ENCODE results near the gene CACNB2.
"Not testable (repeated sequence)": the region's sequence is repeated elsewhere in the genome, so short reads cannot be mapped to it uniquely, and the experiment has no call there.

Gene CACNB2

DNA sequence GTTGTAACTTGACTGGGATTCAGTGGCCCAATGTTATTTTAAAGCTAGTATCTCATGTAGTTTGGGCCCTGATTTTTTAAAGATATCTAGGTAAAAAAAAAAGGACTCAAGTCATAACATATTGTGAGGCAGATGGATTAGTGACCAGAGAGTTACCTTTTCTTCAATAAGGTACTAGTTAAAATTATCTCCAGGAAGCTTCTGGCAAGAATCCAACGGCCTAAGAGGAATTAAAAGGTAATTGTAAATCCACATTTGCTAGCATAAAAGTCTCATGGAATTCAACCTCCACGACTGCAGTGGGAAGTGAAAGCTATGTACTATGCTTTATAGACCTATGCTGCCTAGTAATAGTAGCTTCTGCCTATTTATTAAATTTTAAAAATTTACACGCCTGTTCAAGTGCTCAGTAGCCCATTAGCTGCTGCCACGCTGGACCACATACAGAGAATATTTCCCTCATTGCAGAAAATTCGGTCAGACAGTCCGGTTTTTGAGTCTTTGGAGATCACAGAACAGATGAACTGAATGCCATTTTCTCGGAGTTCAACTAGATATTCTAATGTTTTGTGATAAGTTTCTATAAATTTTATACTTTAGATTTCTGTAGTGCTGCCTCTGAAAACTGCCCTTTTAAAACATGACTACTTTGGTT lies 392.8 kb downstream of the CACNB2 start:
- no peak for DNase-seq

DNA sequence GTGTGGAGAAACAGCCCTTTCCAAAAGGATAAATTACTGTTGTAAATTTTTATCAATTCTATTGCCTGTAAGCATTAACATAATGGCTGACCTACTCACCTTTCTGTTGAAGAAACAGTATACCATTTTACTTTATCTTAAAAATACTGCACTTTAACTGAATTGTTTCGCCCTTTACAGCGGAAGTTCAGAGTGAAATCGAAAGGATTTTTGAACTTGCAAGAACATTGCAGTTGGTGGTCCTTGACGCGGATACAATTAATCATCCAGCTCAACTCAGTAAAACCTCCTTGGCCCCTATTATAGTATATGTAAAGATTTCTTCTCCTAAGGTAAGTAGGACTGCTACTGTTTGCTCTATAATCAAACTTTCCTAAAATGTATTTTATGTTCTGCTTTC lies 393.7 kb downstream of the CACNB2 start:
- DNase-seq = no peak

DNA sequence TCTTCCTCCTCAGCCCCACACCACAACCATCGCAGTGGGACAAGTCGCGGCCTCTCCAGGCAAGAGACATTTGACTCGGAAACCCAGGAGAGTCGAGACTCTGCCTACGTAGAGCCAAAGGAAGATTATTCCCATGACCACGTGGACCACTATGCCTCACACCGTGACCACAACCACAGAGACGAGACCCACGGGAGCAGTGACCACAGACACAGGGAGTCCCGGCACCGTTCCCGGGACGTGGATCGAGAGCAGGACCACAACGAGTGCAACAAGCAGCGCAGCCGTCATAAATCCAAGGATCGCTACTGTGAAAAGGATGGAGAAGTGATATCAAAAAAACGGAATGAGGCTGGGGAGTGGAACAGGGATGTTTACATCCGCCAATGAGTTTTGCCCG lies 399.1 kb downstream of the CACNB2 start:
- DNase-seq = no peak

DNA sequence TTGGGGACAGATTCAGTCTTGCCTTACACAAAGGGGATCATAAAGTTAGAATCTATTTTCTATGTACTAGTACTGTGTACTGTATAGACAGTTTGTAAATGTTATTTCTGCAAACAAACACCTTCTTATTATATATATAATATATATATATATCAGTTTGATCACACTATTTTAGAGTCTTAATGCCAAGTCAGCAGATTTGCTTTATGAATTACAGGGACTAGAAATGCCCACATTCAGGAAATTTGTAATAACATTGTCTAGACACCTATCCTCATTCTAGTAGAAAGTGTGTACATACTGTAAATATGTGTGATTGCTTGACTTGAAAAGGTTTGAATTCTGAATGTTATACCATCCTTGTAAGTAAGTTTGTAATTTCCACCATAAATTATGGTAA lies 400.0 kb downstream of the CACNB2 start:
- no peak for DNase-seq

DNA sequence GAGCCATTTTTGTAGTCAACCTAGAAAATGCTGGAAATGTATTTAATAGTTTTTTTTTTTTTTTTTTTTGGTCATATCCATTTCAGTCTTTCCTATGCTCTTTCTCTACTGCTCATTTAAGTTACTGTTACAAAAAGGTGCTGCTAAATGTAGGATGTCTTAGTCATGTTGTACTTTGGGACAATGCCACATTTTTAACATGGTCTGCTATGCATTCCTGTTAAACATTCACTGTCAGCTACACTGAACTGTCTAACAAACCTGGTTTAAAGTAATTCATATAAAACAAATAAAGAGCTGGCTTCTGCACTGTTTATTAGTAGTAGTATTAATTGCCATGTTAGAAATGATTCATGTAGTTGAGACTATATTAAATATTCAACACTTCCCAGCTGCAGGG lies 402.6 kb downstream of the CACNB2 start:
- no peak for DNase-seq

DNA sequence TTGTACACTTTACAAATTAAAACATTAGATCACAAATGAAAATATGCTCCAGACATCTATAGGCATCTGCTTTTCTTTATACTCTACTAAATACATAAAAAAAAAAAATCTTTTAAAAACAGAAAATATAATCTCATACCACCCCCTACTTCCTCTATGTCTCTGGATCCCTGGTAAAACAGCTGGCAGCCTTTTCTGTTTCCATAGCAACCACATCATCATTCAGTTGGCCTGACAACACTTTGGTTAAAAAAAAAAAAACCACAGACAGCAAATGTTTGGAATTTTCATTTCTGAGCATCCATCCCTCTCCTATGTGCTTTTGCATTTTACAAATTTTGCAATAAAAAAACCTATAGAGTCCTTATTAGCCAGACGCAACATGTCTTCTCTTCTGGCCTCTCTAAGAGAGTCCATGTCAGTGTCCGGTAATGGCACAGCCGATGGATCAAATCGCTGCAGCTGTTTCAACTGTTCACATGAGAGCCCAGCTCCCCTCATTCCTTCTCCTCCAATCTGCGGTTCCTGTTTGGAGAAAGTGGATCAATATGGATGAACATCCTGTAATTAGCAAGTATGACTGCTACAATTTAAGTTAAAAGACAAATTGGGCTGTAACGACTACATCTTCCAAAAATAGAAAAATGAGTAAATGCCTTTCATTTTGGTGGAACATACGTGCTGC lies 405.5 kb downstream of the CACNB2 start:
- DNase-seq = no peak

DNA sequence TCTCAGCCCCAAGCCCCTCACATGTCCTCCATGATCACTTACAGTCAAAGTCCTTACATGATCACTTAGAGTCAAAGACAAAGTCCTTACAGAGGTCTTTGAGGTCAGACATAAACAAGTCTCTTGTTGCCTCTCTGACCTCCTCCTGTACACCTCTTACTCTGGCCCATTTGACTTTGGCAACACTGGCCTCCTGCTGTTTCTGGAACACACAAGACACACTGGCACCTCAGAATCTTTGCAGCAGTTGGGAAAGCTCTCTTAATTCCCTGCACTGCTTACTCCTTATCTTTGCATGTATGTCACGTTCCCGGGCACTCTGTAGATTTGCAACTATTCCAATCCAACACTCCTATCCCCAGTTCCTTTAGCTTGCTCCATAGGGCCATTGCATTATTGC lies 408.9 kb downstream of the CACNB2 start:
- DNase-seq = no peak

DNA sequence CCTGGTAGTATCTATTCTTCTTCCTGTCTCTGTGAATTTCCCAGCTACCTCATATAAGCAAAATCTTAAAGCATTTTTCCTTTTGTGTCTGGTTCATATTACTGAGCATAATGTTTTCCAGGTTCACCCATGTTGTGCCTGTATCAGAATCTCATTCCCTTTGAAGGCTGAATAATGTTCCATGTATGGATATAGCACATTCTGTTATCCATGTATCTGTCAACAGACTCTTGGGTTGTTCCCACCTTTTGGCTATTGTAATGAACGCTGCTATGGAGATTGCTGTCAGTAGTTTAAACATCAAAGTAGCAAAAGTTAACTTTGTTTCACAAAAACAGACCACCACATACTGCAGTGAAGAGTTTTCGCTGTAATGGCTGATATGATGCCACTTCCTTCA lies 411.2 kb downstream of the CACNB2 start:
- DNase-seq = no peak

DNA sequence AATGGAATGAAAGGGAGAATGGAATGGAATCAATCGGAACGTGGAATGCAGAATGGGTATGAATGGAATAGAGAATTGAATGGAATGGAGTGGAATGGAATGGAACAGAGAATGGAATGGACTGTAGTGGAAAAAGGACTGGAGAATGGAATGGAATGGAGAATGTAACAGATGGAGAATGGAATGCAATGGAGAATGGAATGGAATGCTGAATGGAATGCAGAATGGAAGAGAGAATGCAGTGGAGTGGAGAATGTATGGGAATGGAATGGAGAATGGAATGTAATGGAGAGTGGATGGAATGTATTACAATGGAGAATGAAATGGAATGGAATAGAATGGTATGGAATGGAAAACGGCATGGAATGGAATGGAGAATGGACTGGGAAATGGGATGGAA lies 414.3 kb downstream of the CACNB2 start:
- DNase-seq = no peak

DNA sequence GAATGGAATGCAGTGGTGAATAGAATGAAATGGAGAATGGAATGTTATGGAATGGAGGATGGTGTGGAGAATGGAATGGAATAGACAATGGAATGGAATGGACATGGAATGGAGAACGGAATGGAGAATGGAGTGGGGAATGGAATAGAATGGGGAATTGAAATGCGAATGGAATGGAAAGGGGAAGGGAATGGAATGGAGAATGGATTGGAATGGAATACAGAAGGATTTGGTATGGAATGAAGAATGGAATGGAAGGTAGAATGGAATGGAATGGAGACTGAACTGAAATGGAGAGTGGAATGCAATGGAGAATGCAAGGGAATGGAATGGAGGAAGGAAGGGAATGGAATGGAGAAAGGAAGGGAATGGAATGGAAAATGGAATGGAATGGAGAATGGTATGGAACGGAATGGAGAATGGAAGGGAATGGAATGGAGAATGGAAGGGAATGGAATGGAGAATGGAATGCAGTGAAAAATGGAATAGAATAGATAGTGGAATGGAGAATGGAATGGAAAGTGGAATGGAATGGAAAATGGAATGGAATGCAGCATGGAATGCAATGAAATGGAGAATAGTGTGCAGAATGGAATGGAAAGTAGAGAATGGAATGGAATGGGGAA lies 416.4 kb downstream of the CACNB2 start:
- DNase-seq = no peak

DNA sequence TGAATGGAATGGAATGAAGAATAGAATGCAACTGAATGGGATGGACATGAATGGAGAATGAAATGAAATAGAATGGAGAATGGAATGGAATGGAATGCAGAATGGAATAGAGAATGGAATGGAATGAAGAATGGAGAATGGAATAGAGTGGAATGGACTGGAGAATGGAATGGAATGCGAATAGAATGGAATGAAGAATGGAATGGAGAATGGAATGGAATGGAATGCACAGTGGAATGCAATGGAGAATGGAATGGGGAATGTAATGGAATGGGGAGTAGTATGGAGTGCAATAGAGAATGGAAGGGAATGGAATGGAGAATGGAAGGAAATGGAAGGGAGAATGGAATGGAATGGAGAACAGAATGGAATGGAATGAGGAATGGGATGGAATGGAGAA lies 417.7 kb downstream of the CACNB2 start:
- DNase-seq = no peak

DNA sequence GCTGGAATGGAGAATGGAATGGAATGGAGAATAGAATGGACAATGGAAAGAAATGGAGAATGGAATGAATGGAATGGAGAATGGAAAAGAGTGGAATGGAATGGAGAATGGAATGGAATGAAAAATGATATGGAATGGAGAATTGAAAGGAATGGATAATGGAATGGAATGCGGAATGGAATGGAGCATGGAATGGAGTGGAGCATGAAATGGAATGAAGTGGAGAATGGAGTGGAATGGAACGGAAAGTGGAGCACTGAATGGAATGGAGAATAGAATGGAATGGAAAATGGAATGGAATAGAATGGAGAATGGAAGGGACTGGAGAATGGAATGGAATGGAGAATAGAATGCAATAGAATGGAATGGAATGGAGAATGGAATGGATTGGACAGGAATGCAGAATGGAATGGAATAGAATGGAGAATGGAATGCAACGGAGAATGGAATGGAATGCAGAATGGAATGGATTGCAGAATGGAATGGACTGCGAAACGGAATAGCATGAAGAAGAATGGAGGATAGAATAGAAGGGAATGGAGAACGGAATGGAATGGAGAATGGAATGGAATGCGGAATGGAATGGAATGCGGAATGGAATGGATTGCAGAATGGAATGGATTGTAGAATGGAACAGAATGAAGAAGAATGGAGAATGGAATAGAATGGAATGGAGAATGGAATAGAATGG lies 421.8 kb downstream of the CACNB2 start:
- DNase-seq = no peak

DNA sequence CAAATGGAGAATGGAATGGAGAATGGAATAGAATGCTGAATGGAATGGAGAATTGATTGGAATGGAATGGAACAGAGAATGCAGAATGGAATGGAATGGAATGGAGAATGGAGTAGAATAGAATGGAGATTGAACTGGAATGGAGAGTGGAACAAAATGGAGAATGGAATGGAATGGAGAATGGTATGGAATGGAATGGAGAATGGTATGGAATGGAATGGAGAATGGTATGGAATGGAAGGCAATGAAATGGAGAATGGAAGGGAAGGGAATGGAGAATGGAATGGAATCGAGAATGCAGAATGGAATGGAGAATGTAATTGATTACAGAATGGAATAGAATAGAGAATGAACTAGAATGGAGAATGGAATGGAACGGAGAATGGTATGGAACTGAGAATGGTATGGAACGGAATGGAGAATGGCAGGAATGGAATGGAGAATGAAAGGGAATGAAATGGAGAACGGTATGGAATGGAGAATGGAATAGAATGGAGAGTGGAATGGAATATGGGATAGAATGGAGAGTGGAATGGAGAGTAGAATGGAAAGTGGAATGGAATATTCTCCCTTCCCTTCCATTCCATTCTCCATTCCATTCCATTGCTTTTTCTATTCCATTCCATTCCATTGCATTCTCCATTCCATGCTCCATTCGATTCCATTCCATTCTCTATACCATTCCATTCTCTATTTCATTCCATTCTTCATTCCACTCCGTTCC lies 422.9 kb downstream of the CACNB2 start:
- no peak for DNase-seq

DNA sequence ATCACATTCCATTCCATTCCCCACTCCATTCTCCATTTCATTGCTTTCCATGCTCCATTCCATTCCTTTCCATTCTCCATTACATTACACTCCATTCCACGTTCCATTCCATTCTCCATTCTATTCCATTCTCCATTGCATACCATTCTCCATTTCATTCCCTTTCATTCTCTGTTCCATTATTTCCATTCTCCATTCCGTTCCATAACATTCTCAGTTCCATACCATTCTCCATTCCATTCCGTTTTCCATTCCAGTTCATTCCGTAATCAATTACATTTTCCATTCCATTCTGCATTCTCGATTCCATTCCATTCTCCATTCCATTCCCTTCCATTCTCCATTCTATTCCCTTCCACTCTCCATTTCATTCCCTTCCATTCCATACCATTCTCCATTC lies 424.8 kb downstream of the CACNB2 start:
- DNase-seq = no peak

DNA sequence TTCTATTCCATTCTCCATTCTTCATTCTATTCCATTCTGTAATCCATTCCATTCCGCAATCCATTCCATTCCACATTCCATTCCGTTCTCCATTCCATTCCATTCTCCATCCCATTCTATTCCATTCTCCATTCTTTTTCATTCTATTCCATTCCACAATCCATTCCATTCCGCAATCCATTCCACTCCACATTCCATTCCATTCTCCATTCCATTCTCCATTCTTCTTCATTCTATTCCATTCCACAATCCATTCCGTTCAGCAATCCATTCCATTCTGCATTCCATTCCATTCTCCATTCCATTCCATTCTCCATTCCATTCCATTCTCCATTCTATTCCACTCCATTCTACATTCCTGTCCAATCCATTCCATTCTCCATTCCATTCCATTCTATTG lies 426.0 kb downstream of the CACNB2 start:
- DNase-seq = no peak

DNA sequence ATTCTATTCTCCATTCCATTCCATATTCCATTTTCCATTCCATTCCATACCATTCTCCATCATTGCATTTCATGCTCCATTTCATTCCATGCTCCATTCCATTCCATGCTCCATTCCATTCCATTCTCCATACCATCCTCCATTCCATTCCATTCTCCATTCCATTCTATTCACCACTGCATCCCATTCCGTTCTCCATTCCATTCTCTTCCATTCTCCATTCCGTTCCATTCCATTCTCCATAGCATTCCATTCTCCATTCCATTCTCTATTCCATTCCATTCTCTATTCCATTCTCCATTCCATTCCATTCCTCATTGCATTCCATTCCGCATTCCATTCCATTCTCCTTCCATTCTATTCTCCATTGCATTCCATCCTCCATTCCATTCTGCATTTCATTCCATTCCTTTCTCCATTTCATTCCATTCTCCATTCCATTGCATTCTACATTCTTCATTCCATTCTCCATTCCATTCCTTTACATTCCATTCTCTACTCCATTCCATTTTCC lies 427.2 kb downstream of the CACNB2 start:
- no peak for DNase-seq

DNA sequence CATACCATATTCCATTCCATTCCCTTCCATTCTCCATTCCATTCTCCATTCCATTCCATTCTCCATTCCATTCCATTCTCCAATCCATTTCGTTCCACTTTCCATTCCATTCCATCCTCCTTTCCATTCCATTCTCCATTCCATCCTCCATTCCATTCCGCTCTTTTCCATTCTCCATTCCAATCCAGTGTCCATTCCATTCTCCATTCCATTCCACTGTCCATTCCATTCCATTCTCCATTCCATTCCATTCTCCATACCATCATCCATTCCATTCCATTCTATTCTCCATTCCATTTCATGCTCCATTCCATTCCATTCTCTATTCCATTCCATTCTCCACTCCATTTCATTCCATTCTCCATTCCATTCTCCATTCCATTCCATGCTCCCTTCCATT lies 430.2 kb downstream of the CACNB2 start:
- DNase-seq = not testable (repeated sequence)

DNA sequence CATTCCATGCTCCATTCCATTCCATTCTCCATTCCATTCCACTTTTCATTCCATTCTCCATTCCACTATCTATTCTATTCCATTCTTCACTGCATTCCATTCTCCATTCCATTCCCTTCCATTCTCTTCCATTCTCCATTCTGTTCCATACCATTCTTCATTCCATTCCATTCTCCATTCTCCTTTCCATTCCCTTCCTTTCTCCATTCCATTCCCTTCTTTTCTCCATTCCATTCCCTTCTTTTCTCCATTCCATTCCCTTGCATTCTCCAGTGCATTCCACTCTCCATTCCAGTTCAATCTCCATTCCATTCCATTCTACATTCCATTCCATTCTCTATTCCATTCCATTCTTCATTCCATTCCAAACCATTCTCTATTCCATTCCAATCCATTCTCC lies 430.9 kb downstream of the CACNB2 start:
- DNase-seq = no peak

DNA sequence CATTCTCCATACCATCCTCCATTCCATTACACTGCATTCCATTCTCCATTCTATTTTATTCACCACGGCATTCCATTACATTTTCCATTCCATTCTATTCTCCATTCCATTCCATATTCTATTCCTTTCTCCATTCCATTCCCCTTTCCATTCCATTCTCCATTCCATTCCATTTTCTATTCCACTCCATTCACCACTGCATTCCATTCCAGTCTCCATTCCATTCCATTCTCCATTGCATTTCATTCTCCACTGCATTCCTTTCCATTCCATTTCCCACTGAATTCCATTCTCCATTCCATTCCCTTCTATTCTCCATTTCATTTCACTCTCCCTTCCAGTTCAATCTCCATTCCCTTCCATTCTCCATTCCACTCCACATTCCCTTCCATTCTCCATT lies 431.6 kb downstream of the CACNB2 start:
- no peak for DNase-seq

DNA sequence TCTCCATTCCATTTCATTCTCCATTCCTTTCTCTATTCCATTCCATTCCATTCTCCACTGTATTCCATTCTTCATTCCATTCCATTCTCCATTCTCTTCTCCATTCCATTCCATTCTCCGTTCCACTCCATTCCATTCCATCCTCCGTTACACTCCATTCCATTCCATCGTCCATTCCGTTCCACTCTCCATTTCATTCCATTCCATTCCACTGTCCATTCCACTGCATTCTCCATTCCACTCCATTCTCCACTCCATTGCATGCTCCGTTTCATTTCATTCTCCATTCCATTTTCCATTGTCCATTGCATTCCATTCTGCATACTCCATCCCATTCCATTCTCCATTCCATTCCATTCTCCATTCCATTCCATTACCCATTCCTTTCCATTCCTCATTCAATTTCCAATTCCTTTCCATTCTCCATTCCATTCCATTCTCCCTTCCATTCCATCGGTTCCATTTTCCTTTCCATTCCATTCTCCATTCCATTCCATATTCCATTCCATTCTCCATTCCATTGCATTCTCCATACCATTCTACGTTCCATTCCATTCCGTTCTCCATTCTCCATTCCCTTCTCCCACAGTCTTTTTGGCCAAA lies 432.8 kb downstream of the CACNB2 start:
- DNase-seq = no peak

DNA sequence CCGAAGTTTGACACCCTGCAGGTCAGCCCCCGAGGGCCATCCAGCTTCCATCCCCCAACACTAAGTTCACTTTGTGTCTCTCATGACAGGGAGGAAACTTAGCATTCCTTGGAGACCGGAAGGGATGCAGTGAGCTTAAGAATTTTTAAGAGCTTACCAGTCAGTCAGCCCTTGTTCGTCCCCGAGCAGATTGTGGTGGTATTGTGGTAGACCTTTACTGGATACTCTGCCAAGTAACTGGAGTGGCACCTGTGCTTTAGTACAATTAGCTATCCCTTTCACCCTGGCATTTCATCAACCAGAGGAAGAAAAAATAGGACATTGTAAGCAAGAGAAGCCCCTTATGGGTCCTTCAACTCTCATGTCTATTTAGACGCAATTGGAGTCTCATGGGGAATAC lies 436.4 kb downstream of the CACNB2 start:
- DNase-seq = no peak
